ENCODE data around the gene PTPA.
"Not testable (repeated sequence)": the region's sequence is repeated elsewhere in the genome, so short reads cannot be mapped to it uniquely, and the experiment has no call there.

Gene PTPA

GRCh38 chr9:129191234-129191633 lies 80.0 kb downstream of the PTPA start:
- H3K79me2 ChIP-seq (ENCODE audit: insufficient read depth, low read length): no peaks in the 10 kb centered on the region
- DNase-seq (no peak), ATAC-seq (ENCODE audit: insufficient read depth, low read depth) (no peak)
- no peak overlapping the region for H2AFZ ChIP-seq (ENCODE audit: low read depth, low read length)
- no peaks in the 10 kb centered on the region for H3K9me3 ChIP-seq (ENCODE audit: insufficient read depth, low read length, severe bottlenecking)
- no peaks in the 10 kb centered on the region for H4K20me1 ChIP-seq (ENCODE audit: insufficient read depth, low read length)
- H3K27me3 ChIP-seq (ENCODE audit: insufficient read depth, low read length, poor library complexity): peaks cover 4% of the 10 kb centered on the region
- no peak overlapping the region for H3K4me3 ChIP-seq (ENCODE audit: low read depth in 1 of 2, low read length in 2 of 2)
- no peaks in the 10 kb centered on the region for H3K4me1 ChIP-seq (ENCODE audit: insufficient read depth, low read length)
- H3K9ac ChIP-seq (ENCODE audit: low read depth, low read length): no peak overlapping the region
- no peaks in the 10 kb centered on the region for H3K36me3 ChIP-seq (ENCODE audit: insufficient read depth, low read length)
- H3K27ac ChIP-seq (ENCODE audit: low read length): no peak overlapping the region
- TF ChIP-seq, protein P1, sequence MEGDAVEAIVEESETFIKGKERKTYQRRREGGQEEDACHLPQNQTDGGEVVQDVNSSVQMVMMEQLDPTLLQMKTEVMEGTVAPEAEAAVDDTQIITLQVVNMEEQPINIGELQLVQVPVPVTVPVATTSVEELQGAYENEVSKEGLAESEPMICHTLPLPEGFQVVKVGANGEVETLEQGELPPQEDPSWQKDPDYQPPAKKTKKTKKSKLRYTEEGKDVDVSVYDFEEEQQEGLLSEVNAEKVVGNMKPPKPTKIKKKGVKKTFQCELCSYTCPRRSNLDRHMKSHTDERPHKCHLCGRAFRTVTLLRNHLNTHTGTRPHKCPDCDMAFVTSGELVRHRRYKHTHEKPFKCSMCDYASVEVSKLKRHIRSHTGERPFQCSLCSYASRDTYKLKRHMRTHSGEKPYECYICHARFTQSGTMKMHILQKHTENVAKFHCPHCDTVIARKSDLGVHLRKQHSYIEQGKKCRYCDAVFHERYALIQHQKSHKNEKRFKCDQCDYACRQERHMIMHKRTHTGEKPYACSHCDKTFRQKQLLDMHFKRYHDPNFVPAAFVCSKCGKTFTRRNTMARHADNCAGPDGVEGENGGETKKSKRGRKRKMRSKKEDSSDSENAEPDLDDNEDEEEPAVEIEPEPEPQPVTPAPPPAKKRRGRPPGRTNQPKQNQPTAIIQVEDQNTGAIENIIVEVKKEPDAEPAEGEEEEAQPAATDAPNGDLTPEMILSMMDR (IDR thresholded peaks at IDR 0.05; ENCODE audit: borderline replicate concordance, extremely low read depth, low read length, poor library complexity, severe bottlenecking): no peak
- no peak for TF ChIP-seq EZH2 (IDR thresholded peaks at IDR 0.05; ENCODE audit: borderline replicate concordance, low read depth, low read length, severe bottlenecking)
- no peak overlapping the region for H3K4me2 ChIP-seq (ENCODE audit: insufficient read depth, low read length)

DNA sequence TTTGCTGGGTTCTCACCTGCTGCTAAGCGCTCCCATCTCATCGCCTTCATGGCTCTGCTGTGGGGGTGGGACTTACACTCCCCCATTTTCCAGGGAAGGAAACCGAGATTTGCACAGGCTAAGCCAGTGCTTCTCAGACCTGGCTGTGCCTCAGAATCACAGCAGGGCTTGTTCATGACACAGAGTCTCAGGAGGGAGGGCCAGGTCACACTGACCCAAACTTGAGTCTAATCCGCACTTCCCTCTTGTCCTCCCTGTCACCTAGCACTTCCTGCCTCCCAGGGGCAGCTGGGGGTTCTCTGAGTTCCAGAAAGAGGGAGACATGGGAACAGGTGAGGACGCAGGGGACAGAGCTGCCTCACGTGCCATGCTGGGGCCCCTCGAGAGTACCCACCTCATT lies 82.4 kb downstream of the PTPA start:
- no peak for ATAC-seq (ENCODE audit: insufficient read depth, low read depth)
- TF ChIP-seq, protein P1 (IDR thresholded peaks at IDR 0.05; ENCODE audit: borderline replicate concordance, extremely low read depth, low read length, poor library complexity, severe bottlenecking): no peak
- no peak for TF ChIP-seq EZH2 (IDR thresholded peaks at IDR 0.05; ENCODE audit: borderline replicate concordance, low read depth, low read length, severe bottlenecking)
- Histone ChIP-seq H3K79me2 (ENCODE audit: insufficient read depth, low read length) (no peaks in the 10 kb centered on the region), H3K27ac (ENCODE audit: low read length) (no peak overlapping the region), H3K36me3 (ENCODE audit: insufficient read depth, low read length) (no peaks in the 10 kb centered on the region), H4K20me1 (ENCODE audit: insufficient read depth, low read length) (no peaks in the 10 kb centered on the region), H3K4me2 (ENCODE audit: insufficient read depth, low read length) (no peak overlapping the region), H2AFZ (ENCODE audit: low read depth, low read length) (no peak overlapping the region), H3K4me1 (ENCODE audit: insufficient read depth, low read length) (no peaks in the 10 kb centered on the region), H3K4me3 (ENCODE audit: low read depth in 1 of 2, low read length in 2 of 2) (no peak overlapping the region), H3K27me3 (ENCODE audit: insufficient read depth, low read length, poor library complexity) (peaks cover 4% of the 10 kb centered on the region), H3K9ac (ENCODE audit: low read depth, low read length) (no peak overlapping the region), H3K9me3 (ENCODE audit: insufficient read depth, low read length, severe bottlenecking) (no peaks in the 10 kb centered on the region)
- no peak for DNase-seq

GRCh38 chr9:129194221-129194620 lies 83.0 kb downstream of the PTPA start:
- Histone ChIP-seq H3K4me3 (ENCODE audit: low read depth in 1 of 2, low read length in 2 of 2) (no peak overlapping the region), H3K9ac (ENCODE audit: low read depth, low read length) (no peak overlapping the region), H3K79me2 (ENCODE audit: insufficient read depth, low read length) (no peaks in the 10 kb centered on the region), H3K36me3 (ENCODE audit: insufficient read depth, low read length) (no peaks in the 10 kb centered on the region), H3K9me3 (ENCODE audit: insufficient read depth, low read length, severe bottlenecking) (no peaks in the 10 kb centered on the region), H3K27me3 (ENCODE audit: insufficient read depth, low read length, poor library complexity) (peaks cover 4% of the 10 kb centered on the region), H3K4me1 (ENCODE audit: insufficient read depth, low read length) (no peaks in the 10 kb centered on the region), H3K27ac (ENCODE audit: low read length) (no peak overlapping the region), H2AFZ (ENCODE audit: low read depth, low read length) (no peak overlapping the region), H4K20me1 (ENCODE audit: insufficient read depth, low read length) (no peaks in the 10 kb centered on the region), H3K4me2 (ENCODE audit: insufficient read depth, low read length) (no peak overlapping the region)
- ATAC-seq (ENCODE audit: insufficient read depth, low read depth): no peak
- DNase-seq: no peak
- TF ChIP-seq, protein P1 (IDR thresholded peaks at IDR 0.05; ENCODE audit: borderline replicate concordance, extremely low read depth, low read length, poor library complexity, severe bottlenecking): no peak
- no peak for TF ChIP-seq EZH2 (IDR thresholded peaks at IDR 0.05; ENCODE audit: borderline replicate concordance, low read depth, low read length, severe bottlenecking)

DNA sequence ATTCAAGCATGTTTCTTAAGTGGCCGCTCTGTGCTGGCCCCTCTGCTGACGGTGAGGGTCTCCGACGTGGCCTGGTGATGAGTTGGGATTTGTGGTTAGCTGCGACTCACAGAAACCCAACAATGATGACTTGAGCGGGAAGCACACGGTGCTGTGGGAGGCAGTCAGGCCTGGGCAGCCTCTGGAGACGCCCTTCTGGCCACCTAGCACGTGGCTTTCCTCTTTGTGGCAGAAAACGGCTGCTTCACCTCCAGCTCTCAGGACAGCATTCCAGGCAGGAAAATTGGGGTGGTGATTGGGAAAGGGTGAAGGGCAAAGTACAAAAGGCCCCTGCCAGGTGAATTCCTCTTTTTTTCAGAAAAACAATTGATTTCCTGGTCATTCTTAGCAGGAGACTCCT lies 84.4 kb downstream of the PTPA start:
- Histone ChIP-seq H3K4me1 (ENCODE audit: insufficient read depth, low read length) (no peaks in the 10 kb centered on the region), H4K20me1 (ENCODE audit: insufficient read depth, low read length) (no peaks in the 10 kb centered on the region), H3K27ac (ENCODE audit: low read length) (no peak overlapping the region), H3K27me3 (ENCODE audit: insufficient read depth, low read length, poor library complexity) (peaks cover 4% of the 10 kb centered on the region), H3K79me2 (ENCODE audit: insufficient read depth, low read length) (no peaks in the 10 kb centered on the region), H3K9ac (ENCODE audit: low read depth, low read length) (no peak overlapping the region), H3K36me3 (ENCODE audit: insufficient read depth, low read length) (no peaks in the 10 kb centered on the region), H3K4me3 (ENCODE audit: low read depth in 1 of 2, low read length in 2 of 2) (no peak overlapping the region), H2AFZ (ENCODE audit: low read depth, low read length) (no peak overlapping the region), H3K9me3 (ENCODE audit: insufficient read depth, low read length, severe bottlenecking) (no peaks in the 10 kb centered on the region), H3K4me2 (ENCODE audit: insufficient read depth, low read length) (no peak overlapping the region)
- DNase-seq (no peak), ATAC-seq (ENCODE audit: insufficient read depth, low read depth) (no peak)
- no peak for TF ChIP-seq EZH2 (IDR thresholded peaks at IDR 0.05; ENCODE audit: borderline replicate concordance, low read depth, low read length, severe bottlenecking)
- TF ChIP-seq, protein P1 (IDR thresholded peaks at IDR 0.05; ENCODE audit: borderline replicate concordance, extremely low read depth, low read length, poor library complexity, severe bottlenecking): no peak

GRCh38 chr9:129197045-129197444 lies 85.8 kb downstream of the PTPA start:
- H3K4me2 ChIP-seq (ENCODE audit: insufficient read depth, low read length); H3K4me1 ChIP-seq (ENCODE audit: insufficient read depth, low read length); H3K4me3 ChIP-seq (ENCODE audit: low read depth in 1 of 2, low read length in 2 of 2); H4K20me1 ChIP-seq (ENCODE audit: insufficient read depth, low read length); H3K36me3 ChIP-seq (ENCODE audit: insufficient read depth, low read length); H3K27me3 ChIP-seq (ENCODE audit: insufficient read depth, low read length, poor library complexity); H3K9ac ChIP-seq (ENCODE audit: low read depth, low read length); H3K27ac ChIP-seq (ENCODE audit: low read length); ATAC-seq (ENCODE audit: insufficient read depth, low read depth); H3K9me3 ChIP-seq (ENCODE audit: insufficient read depth, low read length, severe bottlenecking); H3K79me2 ChIP-seq (ENCODE audit: insufficient read depth, low read length); H2AFZ ChIP-seq (ENCODE audit: low read depth, low read length); DNase-seq: not testable (repeated sequence)

Measured in DND-41 (cell line).